HEK293 (cell line): ENCODE results near the gene NAA80.

ENCODE experiments used
- CTCF ChIA-PET: fragments of 350-600 bp; formaldehyde crosslinking; extraction: SDS; loops from one replicate; lab custom pipeline; 2021; ENCODE audit warnings: antibody characterized with exemption; lab: Yijun Ruan, JAX
- POLR2A ChIA-PET: fragments of 300-600 bp; formaldehyde crosslinking; extraction: SDS; loops from one replicate; lab custom pipeline; 2020; ENCODE audit warnings: antibody characterized with exemption, inconsistent platforms; lab: Yijun Ruan, JAX
- H3K27ac ChIP-seq: fragments of 200-500 bp; sonication (Bioruptor generic); 2 replicates; pipeline ENCODE4 v1.5.1; 2014; ENCODE audit warnings: low read depth, low read length, control low read depth, inconsistent platforms; ENCODE audit errors: extremely low read depth
- H3K36me3 ChIP-seq, 2 experiments: fragments of 200-500 bp in 1 of 2; sonication (Bioruptor generic) in 1 of 2; 1 replicate in 1 of 2; 2 replicates in 1 of 2; pipeline ENCODE4 v1.5.1; 2014 to 2017; ENCODE audit warnings: inconsistent platforms in 2 of 2, low read length in 2 of 2; ENCODE audit not compliant: control insufficient read depth in 2 of 2, insufficient read depth in 1 of 2
- H3K4me1 ChIP-seq: fragments of 200-500 bp; sonication (Bioruptor generic); 2 replicates; pipeline ENCODE4 v1.5.1; 2014; ENCODE audit warnings: mild to moderate bottlenecking, low read length, inconsistent platforms; ENCODE audit not compliant: control insufficient read depth, insufficient read depth
- H3K4me3 ChIP-seq: 2 replicates; pipeline ENCODE4 v1.5.1; 2011; ENCODE audit warnings: low read depth, mild to moderate bottlenecking, control low read depth, low read length, moderate library complexity
- H3K9me3 ChIP-seq: fragments of 200-500 bp; sonication (Bioruptor generic); 2 replicates; pipeline ENCODE4 v1.5.1; 2014; ENCODE audit warnings: low read depth, low read length, inconsistent platforms; ENCODE audit not compliant: control insufficient read depth, insufficient read depth
- EGR2 ChIP-seq: fragments of 450-650 bp; formaldehyde crosslinking; IDR thresholded peaks from 2 replicates; pipeline ENCODE4 v1.5.1; 2016; ENCODE audit warnings: low read depth, missing biosample characterization, missing genetic modification characterization
- FEZF1 ChIP-seq: fragments of 450-650 bp; formaldehyde crosslinking; IDR thresholded peaks from 2 replicates; pipeline ENCODE4 v1.5.1; 2016; ENCODE audit warnings: missing biosample characterization, missing genetic modification characterization
- GLIS1 ChIP-seq: fragments of 450-650 bp; formaldehyde crosslinking; IDR thresholded peaks from 2 replicates; pipeline ENCODE4 v1.5.1; 2016; ENCODE audit warnings: missing biosample characterization, missing genetic modification characterization
- GLIS2 ChIP-seq: fragments of 450-650 bp; formaldehyde crosslinking; IDR thresholded peaks from 2 replicates; pipeline ENCODE4 v1.5.1; 2016; ENCODE audit warnings: missing biosample characterization, missing genetic modification characterization
- KLF16 ChIP-seq: fragments of 450-650 bp; formaldehyde crosslinking; IDR thresholded peaks from 2 replicates; pipeline ENCODE4 v1.5.1; 2017; ENCODE audit warnings: missing biosample characterization, missing genetic modification characterization
- KLF8 ChIP-seq: fragments of 450-650 bp; formaldehyde crosslinking; IDR thresholded peaks from 2 replicates; pipeline ENCODE4 v1.5.1; 2016; ENCODE audit warnings: missing biosample characterization, missing genetic modification characterization
- KLF9 ChIP-seq: fragments of 450-650 bp; formaldehyde crosslinking; IDR thresholded peaks from 2 replicates; pipeline ENCODE4 v1.5.1; 2016; ENCODE audit warnings: missing biosample characterization, missing genetic modification characterization, low read depth
- PRDM4 ChIP-seq: fragments of 450-650 bp; formaldehyde crosslinking; IDR thresholded peaks from 2 replicates; pipeline ENCODE4 v1.5.1; 2017; ENCODE audit warnings: missing biosample characterization, missing genetic modification characterization
- SCRT2 ChIP-seq: fragments of 450-650 bp; formaldehyde crosslinking; IDR thresholded peaks from 2 replicates; pipeline ENCODE4 v1.5.1; 2016; ENCODE audit warnings: missing biosample characterization, missing genetic modification characterization
- SP2 ChIP-seq: fragments of 450-650 bp; formaldehyde crosslinking; IDR thresholded peaks from 2 replicates; pipeline ENCODE4 v1.5.1; 2016; ENCODE audit warnings: missing biosample characterization, missing genetic modification characterization
- SP7 ChIP-seq: fragments of 450-650 bp; formaldehyde crosslinking; IDR thresholded peaks from 2 replicates; pipeline ENCODE4 v1.5.1; 2016; ENCODE audit warnings: missing biosample characterization, missing genetic modification characterization
- WT1 ChIP-seq: fragments of 450-650 bp; formaldehyde crosslinking; IDR thresholded peaks from 2 replicates; pipeline ENCODE4 v1.5.1; 2016; ENCODE audit warnings: missing biosample characterization, missing genetic modification characterization
- ZBTB17 ChIP-seq: fragments of 450-650 bp; formaldehyde crosslinking; IDR thresholded peaks from 2 replicates; pipeline ENCODE4 v1.5.1; 2016; ENCODE audit warnings: missing biosample characterization, missing genetic modification characterization
- ZBTB21 ChIP-seq: fragments of 450-650 bp; formaldehyde crosslinking; IDR thresholded peaks from 2 replicates; pipeline ENCODE4 v1.5.1; 2017; ENCODE audit warnings: missing biosample characterization, missing genetic modification characterization
- ZBTB48 ChIP-seq: fragments of 450-650 bp; formaldehyde crosslinking; IDR thresholded peaks from 2 replicates; pipeline ENCODE4 v1.5.1; 2016; ENCODE audit warnings: missing biosample characterization, missing genetic modification characterization
- ZBTB7A ChIP-seq: fragments of 450-650 bp; formaldehyde crosslinking; IDR thresholded peaks from 2 replicates; pipeline ENCODE4 v1.5.1; 2016; ENCODE audit warnings: low read depth, missing biosample characterization, missing genetic modification characterization
- ZEB2 ChIP-seq: fragments of 450-650 bp; formaldehyde crosslinking; IDR thresholded peaks from 2 replicates; pipeline ENCODE4 v1.5.1; 2016; ENCODE audit warnings: missing biosample characterization, missing genetic modification characterization
- ZFHX2 ChIP-seq: fragments of 450-650 bp; formaldehyde crosslinking; conservative IDR thresholded peaks from 2 replicates; pipeline ENCODE4 v1.5.1; 2016; ENCODE audit warnings: missing biosample characterization, missing genetic modification characterization
- ZFP37 ChIP-seq: fragments of 450-650 bp; formaldehyde crosslinking; IDR thresholded peaks from 2 replicates; pipeline ENCODE4 v1.5.1; 2016; ENCODE audit warnings: missing biosample characterization, missing genetic modification characterization
- ZFP41 ChIP-seq: fragments of 450-650 bp; formaldehyde crosslinking; IDR thresholded peaks from 2 replicates; pipeline ENCODE4 v1.5.1; 2016; ENCODE audit warnings: missing biosample characterization, missing genetic modification characterization, borderline replicate concordance
- ZNF10 ChIP-seq: fragments of 450-650 bp; formaldehyde crosslinking; IDR thresholded peaks from 2 replicates; pipeline ENCODE4 v1.5.1; 2017; ENCODE audit warnings: missing biosample characterization, missing genetic modification characterization
- ZNF132 ChIP-seq: fragments of 450-650 bp; formaldehyde crosslinking; IDR thresholded peaks from 2 replicates; pipeline ENCODE4 v1.5.1; 2017; ENCODE audit warnings: missing biosample characterization, missing genetic modification characterization, borderline replicate concordance
- ZNF2 ChIP-seq: fragments of 450-650 bp; formaldehyde crosslinking; IDR thresholded peaks from 2 replicates; pipeline ENCODE4 v1.5.1; 2016; ENCODE audit warnings: missing biosample characterization, missing genetic modification characterization
- ZNF221 ChIP-seq: fragments of 450-650 bp; formaldehyde crosslinking; IDR thresholded peaks from 2 replicates; pipeline ENCODE4 v1.5.1; 2017; ENCODE audit warnings: missing biosample characterization, missing genetic modification characterization, borderline replicate concordance
- ZNF302 ChIP-seq: fragments of 450-650 bp; formaldehyde crosslinking; IDR thresholded peaks from 2 replicates; pipeline ENCODE4 v1.5.1; 2016; ENCODE audit warnings: missing biosample characterization, missing genetic modification characterization, low read depth
- ZNF341 ChIP-seq: fragments of 450-650 bp; formaldehyde crosslinking; IDR thresholded peaks from 2 replicates; pipeline ENCODE4; 2016; ENCODE audit warnings: low read depth, missing biosample characterization, missing genetic modification characterization
- ZNF37A ChIP-seq: fragments of 450-650 bp; IDR thresholded peaks from 2 replicates; pipeline ENCODE4 v1.5.1; 2018; ENCODE audit warnings: missing biosample characterization, missing genetic modification characterization
- ZNF394 ChIP-seq: fragments of 450-650 bp; formaldehyde crosslinking; IDR thresholded peaks from 2 replicates; pipeline ENCODE4 v1.5.1; 2016; ENCODE audit warnings: missing biosample characterization, missing genetic modification characterization, mild to moderate bottlenecking, moderate library complexity, borderline replicate concordance
- ZNF398 ChIP-seq: fragments of 450-650 bp; formaldehyde crosslinking; IDR thresholded peaks from 2 replicates; pipeline ENCODE4 v1.5.1; 2017; ENCODE audit warnings: missing biosample characterization, missing genetic modification characterization
- ZNF404 ChIP-seq: fragments of 450-650 bp; formaldehyde crosslinking; IDR thresholded peaks from 2 replicates; pipeline ENCODE4 v1.5.1; 2017; ENCODE audit warnings: missing biosample characterization, missing genetic modification characterization
- ZNF639 ChIP-seq: fragments of 450-650 bp; formaldehyde crosslinking; IDR thresholded peaks from 2 replicates; pipeline ENCODE4 v1.5.1; 2016; ENCODE audit warnings: missing biosample characterization, missing genetic modification characterization
- ZNF785 ChIP-seq: fragments of 450-650 bp; formaldehyde crosslinking; IDR thresholded peaks from 2 replicates; pipeline ENCODE4 v1.5.1; 2016; ENCODE audit warnings: missing biosample characterization, missing genetic modification characterization
- ZSCAN16 ChIP-seq: fragments of 450-650 bp; formaldehyde crosslinking; IDR thresholded peaks from 2 replicates; pipeline ENCODE4 v1.5.1; 2016; ENCODE audit warnings: missing biosample characterization, missing genetic modification characterization

Gene NAA80

GRCh38 chr3:50322115-50322385, 22.8 kb upstream of the NAA80 start (continued):
- TF ChIP-seq ZBTB21 (tag by site-specific recombination) = no peak
- no peak for TF ChIP-seq ZNF37A
- no peak for TF ChIP-seq ZNF341 (tag by site-specific recombination)
- TF ChIP-seq ZBTB17 = no peak
- no peak for TF ChIP-seq SCRT2 (tag by site-specific recombination)
- TF ChIP-seq GLIS1 (tag by site-specific recombination) = no peak
- TF ChIP-seq, all 188 proteins: peak for 0

GRCh38 chr3:50321336-50322114, 22.3 kb upstream of the NAA80 start:
- peaks cover under 1 to 63% of the 10 kb centered on the region in 2 experiments; a peak in 2 of 3 replicates for H3K36me3 ChIP-seq
- H3K27ac ChIP-seq = peak overlapping the region; percentile 95
- H3K4me3 ChIP-seq = peak overlapping the region; percentile 62
- ChIA-PET CTCF (interaction anchor here (0.5 to 1.7 kb wide), 9 partner anchors 12 to 1494 kb away, joined by 3 to 7 read pairs (median 3); partner anchors contain the start of genes HYAL3 and NAA80), POLR2A (interaction anchor here (0.6 to 3.2 kb wide), 10 partner anchors 10 to 371 kb away, joined by 3 to 17 read pairs (median 4); partner anchors contain the start of genes CYB561D2, HYAL3, IFRD2 and NAA80)
- no peaks in the 10 kb centered on the region for H3K9me3 ChIP-seq
- H3K4me1 ChIP-seq = peaks cover 7% of the 10 kb centered on the region; the same call in 1 of the 2 replicates
- TF ChIP-seq ZEB2 (tag by site-specific recombination) (peak; percentile 53; the same call in 1 of the 2 replicates), GLIS2 (tag by site-specific recombination) (peak; percentile 67), ZNF639 (peak; percentile 68; the same call in 1 of the 2 replicates), EGR2 (peak; percentile 65; the same call in 1 of the 2 replicates), ZNF785 (peak; percentile 72; the same call in 1 of the 2 replicates), WT1 (tag by site-specific recombination) (no peak), ZBTB48 (no peak), ZNF221 (tag by site-specific recombination) (no peak), ZFHX2 (tag by site-specific recombination) (peak; percentile 87), ZFP37 (tag by site-specific recombination) (no peak), ZFP41 (no peak), KLF16 (tag by site-specific recombination) (peak; percentile 66; the same call in 1 of the 2 replicates), GLIS1 (tag by site-specific recombination) (peak; percentile 54; the same call in 1 of the 2 replicates), ZNF10 (tag by site-specific recombination) (no peak), PRDM4 (tag by site-specific recombination) (no peak), KLF9 (tag by site-specific recombination) (peak; percentile 67), ZSCAN16 (tag by site-specific recombination) (no peak), ZNF398 (tag by site-specific recombination) (peak; percentile 42; the same call in 1 of the 2 replicates), KLF8 (peak; percentile 84), ZNF302 (tag by site-specific recombination) (no peak), SP7 (tag by site-specific recombination) (peak; percentile 65), SP2 (peak; percentile 57), ZNF132 (tag by site-specific recombination) (no peak), ZBTB17 (peak; percentile 60), ZNF404 (no peak), ZNF394 (tag by site-specific recombination) (0 out of 2 replicates have a peak, but pooled peaks have one; percentile 40), ZBTB7A (tag by site-specific recombination) (peak; percentile 86), ZNF2 (peak; percentile 53; the same call in 1 of the 2 replicates), FEZF1 (peak; percentile 81)
